Activated CD8-positive, alpha-beta memory T cell treated with anti-CD3 and anti-CD28 coated beads for 1 hour (primary cell): ENCODE results near the gene SATL1.
"Not testable (repeated sequence)": the region's sequence is repeated elsewhere in the genome, so short reads cannot be mapped to it uniquely, and the experiment has no call there.

Experiments
- DNase-seq, 2 donors: peaks; one replicate each; pipeline ENCODE4 v3.0.0-alpha.2; 2020; ENCODE audit warnings: low read depth in 1 of 2; ENCODE audit errors: extremely low read depth in 1 of 2

SATL1 gene

GRCh38 chrX:85243761-85244449, at the start of gene SATL1, which contains the start of gene ZNF711:
Gene SATL1 (minus strand): TSS chrX:85243779. CDS start chrX:85108968, 134,811 bp downstream.
Gene ZNF711 (plus strand): TSS chrX:85243991. CDS start chrX:85247573, 3,582 bp downstream.
- no peak for DNase-seq

GRCh38 chrX:85288992-85289723, 45.6 kb upstream of the SATL1 start:
- no peak for DNase-seq

- not testable (repeated sequence) for DNase-seq
Observed at GRCh38 chrX:85285286-85285685, 41.7 kb upstream of the SATL1 start.

- DNase-seq, result no peak
Observed at GRCh38 chrX:85244450-85245211, 1.1 kb upstream of the SATL1 start.

- no peak for DNase-seq
Observed at GRCh38 chrX:85243155-85243554, 424 bp downstream of the SATL1 start.

- DNase-seq, result no peak
Observed at GRCh38 chrX:85223359-85223758, 20.2 kb downstream of the SATL1 start.

- no peak for DNase-seq
Observed at GRCh38 chrX:85221361-85221760, 22.2 kb downstream of the SATL1 start.

- no peak for DNase-seq
Observed at GRCh38 chrX:85215946-85216345, 27.6 kb downstream of the SATL1 start.

- DNase-seq, result no peak
Observed at GRCh38 chrX:85213792-85214530, 29.6 kb downstream of the SATL1 start.

- no peak for DNase-seq
Observed at GRCh38 chrX:85203461-85203970, 40.1 kb downstream of the SATL1 start.

GRCh38 chrX:85196319-85196718, 47.3 kb downstream of the SATL1 start:
- DNase-seq, result no peak

GRCh38 chrX:85159644-85160043, 83.9 kb downstream of the SATL1 start:
- DNase-seq, result no peak

GRCh38 chrX:85140964-85141363, 102.6 kb downstream of the SATL1 start:
- no peak for DNase-seq

GRCh38 chrX:85139422-85139821, 104.2 kb downstream of the SATL1 start:
- DNase-seq, result no peak

- DNase-seq, result no peak
Observed at GRCh38 chrX:85136409-85136808, 107.2 kb downstream of the SATL1 start.

- no peak for DNase-seq
Observed at GRCh38 chrX:85115252-85115651, 128.3 kb downstream of the SATL1 start.

GRCh38 chrX:85114776-85115175, 128.8 kb downstream of the SATL1 start:
- no peak for DNase-seq

- DNase-seq, result no peak
Observed at GRCh38 chrX:85114171-85114570, 129.4 kb downstream of the SATL1 start.

- no peak for DNase-seq
Observed at GRCh38 chrX:85113746-85114145, 129.8 kb downstream of the SATL1 start.

- no peak for DNase-seq
Observed at GRCh38 chrX:85112293-85112692, 131.3 kb downstream of the SATL1 start.

GRCh38 chrX:85111347-85111746, 132.2 kb downstream of the SATL1 start:
- DNase-seq, result no peak
